Neutrophil (primary cell): ENCODE results near the gene IL7R.
"Not testable (repeated sequence)": the region's sequence is repeated elsewhere in the genome, so short reads cannot be mapped to it uniquely, and the experiment has no call there.

ENCODE experiments used
- H3K27ac ChIP-seq: fragments of 200-600 bp; sonication (generic); 2 replicates; pipeline ENCODE4 v1.5.1; 2016; ENCODE audit warnings: mild to moderate bottlenecking, moderate library complexity
- H3K27me3 ChIP-seq: fragments of 200-600 bp; sonication (generic); 2 replicates; pipeline ENCODE4 v1.6.0; 2016; ENCODE audit warnings: mild to moderate bottlenecking
- H3K36me3 ChIP-seq: fragments of 200-600 bp; sonication (generic); 2 replicates; pipeline ENCODE4 v1.5.1; 2017
- H3K4me1 ChIP-seq, 2 experiments: fragments of 200-600 bp in 1 of 2; sonication (generic) in 1 of 2; 1 replicate in 1 of 2; 2 replicates in 1 of 2; pipeline versions ENCODE4 v1.5.1 to v1.6.1; 2013 to 2016; ENCODE audit warnings: low read depth in 1 of 2, low read length in 1 of 2, mild to moderate bottlenecking in 1 of 2, moderate library complexity in 1 of 2; ENCODE audit not compliant: control insufficient read depth in 1 of 2, insufficient read depth in 1 of 2
- H3K4me3 ChIP-seq, 2 experiments: fragments of 200-600 bp in 1 of 2; sonication (generic) in 1 of 2; 1 replicate in 1 of 2; 2 replicates in 1 of 2; pipeline ENCODE4 v1.5.1; 2013 to 2016; ENCODE audit warnings: low read depth in 1 of 2, low read length in 1 of 2, mild to moderate bottlenecking in 1 of 2, moderate library complexity in 1 of 2
- H3K9me3 ChIP-seq: fragments of 200-600 bp; sonication (generic); 2 replicates; pipeline ENCODE4 v1.5.1; 2016
- TF ChIP-seq, protein P1 (sequence below): fragments of 200-600 bp; sonication (generic); IDR thresholded peaks from 2 replicates; pipeline ENCODE4 v1.5.1; 2016; ENCODE audit warnings: antibody characterized with exemption

Gene IL7R

DNA sequence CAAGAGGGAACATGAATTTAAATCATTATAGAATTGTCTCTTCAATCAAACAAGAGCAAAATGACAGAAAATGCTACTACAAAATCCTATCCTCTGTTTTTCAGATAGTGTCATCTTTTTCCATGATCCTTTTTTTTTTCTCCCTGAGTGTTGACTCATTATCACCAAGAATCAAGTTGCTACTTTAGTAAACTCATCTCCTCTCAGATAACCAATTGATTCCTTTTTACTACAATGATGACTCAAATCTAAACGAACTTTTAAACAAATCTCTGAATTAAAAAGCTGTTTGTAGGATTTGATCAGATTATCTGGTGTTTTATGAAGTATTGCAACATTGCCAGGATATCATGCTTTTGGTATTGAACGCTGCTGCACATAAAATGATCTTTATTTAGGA, 23.9 kb upstream of the IL7R start:
- TF ChIP-seq, protein P1, sequence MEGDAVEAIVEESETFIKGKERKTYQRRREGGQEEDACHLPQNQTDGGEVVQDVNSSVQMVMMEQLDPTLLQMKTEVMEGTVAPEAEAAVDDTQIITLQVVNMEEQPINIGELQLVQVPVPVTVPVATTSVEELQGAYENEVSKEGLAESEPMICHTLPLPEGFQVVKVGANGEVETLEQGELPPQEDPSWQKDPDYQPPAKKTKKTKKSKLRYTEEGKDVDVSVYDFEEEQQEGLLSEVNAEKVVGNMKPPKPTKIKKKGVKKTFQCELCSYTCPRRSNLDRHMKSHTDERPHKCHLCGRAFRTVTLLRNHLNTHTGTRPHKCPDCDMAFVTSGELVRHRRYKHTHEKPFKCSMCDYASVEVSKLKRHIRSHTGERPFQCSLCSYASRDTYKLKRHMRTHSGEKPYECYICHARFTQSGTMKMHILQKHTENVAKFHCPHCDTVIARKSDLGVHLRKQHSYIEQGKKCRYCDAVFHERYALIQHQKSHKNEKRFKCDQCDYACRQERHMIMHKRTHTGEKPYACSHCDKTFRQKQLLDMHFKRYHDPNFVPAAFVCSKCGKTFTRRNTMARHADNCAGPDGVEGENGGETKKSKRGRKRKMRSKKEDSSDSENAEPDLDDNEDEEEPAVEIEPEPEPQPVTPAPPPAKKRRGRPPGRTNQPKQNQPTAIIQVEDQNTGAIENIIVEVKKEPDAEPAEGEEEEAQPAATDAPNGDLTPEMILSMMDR: no peak
- Histone ChIP-seq H3K4me1 (no peaks in the 10 kb centered on the region), H3K27ac (no peak overlapping the region), H3K9me3 (no peaks in the 10 kb centered on the region), H3K4me3 (no peak overlapping the region), H3K27me3 (no peaks in the 10 kb centered on the region), H3K36me3 (no peaks in the 10 kb centered on the region)

DNA sequence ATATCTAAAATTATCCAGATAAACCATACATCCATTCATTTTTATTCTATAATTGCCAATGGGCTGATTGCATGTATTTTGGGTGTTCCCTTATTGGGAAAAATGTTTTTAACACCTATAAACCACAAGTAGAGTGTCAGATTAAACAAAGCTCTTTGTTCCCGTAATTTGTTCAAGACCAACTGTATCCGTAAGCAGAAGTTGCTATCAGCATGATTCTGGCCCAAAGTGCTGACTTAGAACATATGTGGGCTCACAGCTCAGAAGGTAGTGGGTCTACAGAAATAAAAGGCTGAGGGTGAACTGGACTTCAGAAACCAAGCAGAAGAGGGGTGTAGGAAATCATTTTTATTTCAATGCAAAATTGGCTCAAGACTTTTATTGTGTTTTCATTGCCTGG, 23.5 kb upstream of the IL7R start:
- no peaks in the 10 kb centered on the region for H3K36me3 ChIP-seq
- TF ChIP-seq, protein P1: no peak
- no peak overlapping the region for H3K27ac ChIP-seq
- no peaks in the 10 kb centered on the region for H3K27me3 ChIP-seq
- no peaks in the 10 kb centered on the region for H3K4me1 ChIP-seq
- no peak overlapping the region for H3K4me3 ChIP-seq
- H3K9me3 ChIP-seq: no peaks in the 10 kb centered on the region

DNA sequence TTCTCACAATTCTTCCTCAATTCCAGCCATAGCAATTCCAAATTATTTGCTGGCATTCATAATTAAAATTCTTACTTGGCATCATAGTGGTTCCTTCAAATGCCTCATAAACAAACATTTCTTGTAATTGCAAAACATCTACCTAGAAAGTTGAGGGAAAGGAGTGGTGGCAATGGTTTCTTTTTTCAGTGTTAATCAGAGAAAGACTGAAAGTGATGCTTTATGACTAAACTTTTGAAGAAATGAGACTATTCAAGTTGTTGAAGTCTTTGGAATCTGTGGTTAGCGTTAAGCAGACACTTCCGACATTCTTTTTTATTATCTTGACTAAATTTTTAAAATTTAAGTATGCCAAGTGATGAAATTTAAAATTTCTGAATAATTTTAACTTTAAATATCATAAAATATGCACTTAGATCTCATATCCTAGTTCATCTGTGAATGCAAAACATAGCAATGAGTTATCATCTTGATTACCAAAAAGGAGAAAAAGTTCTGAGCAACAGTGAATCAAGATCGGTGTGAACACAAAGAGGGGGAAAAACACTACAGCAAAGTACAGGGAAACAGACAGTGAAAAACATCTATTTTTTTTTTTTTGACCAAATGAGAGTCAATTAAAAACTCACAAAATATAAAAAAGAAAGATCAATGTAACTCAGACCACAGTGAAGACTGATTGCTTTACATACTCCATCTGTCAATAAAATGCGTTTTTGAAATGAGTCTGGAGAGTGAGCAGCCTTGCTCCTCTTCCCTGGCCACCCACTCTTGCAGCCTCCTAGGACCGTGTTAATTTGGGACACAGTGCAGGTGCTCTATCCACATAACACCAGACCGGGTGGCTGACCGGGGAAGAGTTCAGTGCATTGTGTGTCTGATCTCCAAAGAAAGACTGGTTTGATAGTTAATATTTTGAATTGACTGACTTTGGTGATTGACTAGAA, 20.6 kb upstream of the IL7R start:
- H3K9me3 ChIP-seq: no peaks in the 10 kb centered on the region
- TF ChIP-seq, protein P1: no peak
- no peaks in the 10 kb centered on the region for H3K36me3 ChIP-seq
- no peak overlapping the region for H3K4me3 ChIP-seq
- no peaks in the 10 kb centered on the region for H3K4me1 ChIP-seq
- no peak overlapping the region for H3K27ac ChIP-seq
- H3K27me3 ChIP-seq: no peaks in the 10 kb centered on the region

DNA sequence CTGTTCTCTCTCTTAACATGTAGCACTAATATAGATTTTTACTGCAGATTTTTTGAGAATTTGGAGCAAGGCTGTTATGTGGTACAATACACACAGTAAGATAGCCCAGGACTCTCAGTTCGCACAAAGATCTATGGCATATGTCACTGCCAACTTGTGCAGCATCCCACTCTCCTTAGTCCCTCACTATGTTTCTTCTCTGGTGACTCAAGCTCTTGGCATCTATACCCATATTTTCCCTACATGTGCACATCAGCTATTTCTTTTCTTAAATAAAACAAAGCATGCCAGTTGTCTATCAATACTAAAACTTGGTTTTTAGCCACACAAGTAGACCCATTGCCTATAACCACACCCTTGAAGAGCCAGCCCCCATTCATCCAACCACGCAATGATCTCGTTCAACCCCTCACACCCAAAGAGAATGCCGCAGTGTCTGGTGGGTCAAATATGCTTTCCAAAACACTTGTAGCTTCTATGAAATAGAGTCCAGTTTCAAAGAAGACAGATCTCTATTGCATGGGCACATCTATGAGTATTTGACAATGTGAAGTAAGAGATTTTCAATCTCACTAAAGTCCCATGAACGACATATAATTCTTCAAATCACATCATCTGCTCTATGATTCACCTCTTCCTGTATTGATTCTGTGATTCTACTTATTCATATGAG, 18.2 kb upstream of the IL7R start:
- no peak overlapping the region for H3K4me3 ChIP-seq
- no peaks in the 10 kb centered on the region for H3K9me3 ChIP-seq
- TF ChIP-seq, protein P1: no peak
- H3K4me1 ChIP-seq: no peaks in the 10 kb centered on the region
- no peaks in the 10 kb centered on the region for H3K27me3 ChIP-seq
- H3K36me3 ChIP-seq: no peaks in the 10 kb centered on the region
- no peak overlapping the region for H3K27ac ChIP-seq

DNA sequence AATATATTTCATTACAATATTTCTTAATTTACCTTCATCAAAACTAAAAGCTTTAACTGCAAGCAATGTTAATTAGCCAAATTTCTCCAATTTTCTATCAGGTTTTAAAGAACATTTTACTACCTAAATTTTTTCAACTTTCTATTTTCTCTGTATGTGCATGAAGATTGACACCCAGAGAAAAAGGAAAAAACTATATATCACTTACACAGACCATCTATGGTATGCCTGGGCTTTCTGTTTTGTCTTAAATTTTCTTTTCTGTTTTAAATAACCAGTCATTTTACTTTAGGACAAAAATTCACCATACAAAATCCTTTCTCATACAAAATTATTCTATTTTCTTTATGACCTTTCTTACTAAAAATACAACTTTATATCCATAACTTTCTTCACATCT, 13.8 kb upstream of the IL7R start:
- H3K4me3 ChIP-seq: no peak overlapping the region
- TF ChIP-seq, protein P1: no peak
- no peaks in the 10 kb centered on the region for H3K36me3 ChIP-seq
- H3K27ac ChIP-seq: no peak overlapping the region
- no peaks in the 10 kb centered on the region for H3K4me1 ChIP-seq
- H3K27me3 ChIP-seq: no peaks in the 10 kb centered on the region
- H3K9me3 ChIP-seq: no peaks in the 10 kb centered on the region

DNA sequence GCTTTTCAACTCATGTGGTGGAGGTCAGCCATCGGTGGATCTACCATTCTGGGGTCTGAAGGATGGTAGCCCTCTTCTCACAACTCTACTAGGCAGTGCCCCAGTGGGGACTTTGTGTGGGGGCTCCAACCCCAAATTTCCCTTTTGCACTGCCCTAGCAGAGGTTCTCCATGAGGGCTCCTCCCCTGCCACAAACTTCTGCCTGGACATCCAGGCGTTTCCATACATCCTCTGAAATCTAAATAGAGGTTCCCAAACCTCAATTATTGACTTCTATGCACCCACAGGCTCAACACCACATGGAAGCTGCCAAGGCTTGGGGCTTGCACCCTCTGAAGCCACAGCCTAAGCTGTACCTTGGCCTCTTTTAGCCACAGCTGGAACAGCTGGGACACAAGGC, 11.2 kb upstream of the IL7R start:
- not testable (repeated sequence) for H3K4me1 ChIP-seq

More for the DNA sequence above, 11.2 kb upstream of the IL7R start:
- not testable (repeated sequence) for H3K4me3 ChIP-seq, H3K9me3 ChIP-seq, H3K36me3 ChIP-seq, H3K27me3 ChIP-seq, H3K27ac ChIP-seq
